GM12878 (cell line): ENCODE results near the gene PRDM1. TPM values are rescaled to one million over a fixed set of nuclear protein-coding genes. Genes with fewer than 3 reads are reported as not detected.

Experiments used
- ASH2L ChIP-seq: fragments of 300-600, 200-600 bp; sonication (generic); IDR thresholded peaks from 2 replicates; pipeline ENCODE4 v1.6.1; 2017; ENCODE audit warnings: low read depth, mild to moderate bottlenecking, borderline replicate concordance
- BACH1 ChIP-seq: fragments of 450-650 bp; IDR thresholded peaks from 2 replicates; pipeline ENCODE4 v1.6.1; 2017; ENCODE audit warnings: mild to moderate bottlenecking, borderline replicate concordance
- BCLAF1 ChIP-seq: fragments of 450-650 bp; IDR thresholded peaks from 2 replicates; pipeline ENCODE4 v1.6.1; 2017; ENCODE audit warnings: antibody characterized with exemption, mild to moderate bottlenecking, moderate library complexity
- BHLHE40 ChIP-seq, 2 experiments: fragments of 450-650 bp in 1 of 2; IDR thresholded peaks; 2 replicates each; pipeline ENCODE4 v1.6.1; 2011 to 2017; ENCODE audit warnings: low read depth in 2 of 2, borderline replicate concordance in 1 of 2, improper control_type of control experiment in 1 of 2, low read length in 1 of 2, mild to moderate bottlenecking in 1 of 2
- CREB1 ChIP-seq: IDR thresholded peaks from 2 replicates; pipeline ENCODE4 v1.6.1; 2012; ENCODE audit warnings: low read depth, mild to moderate bottlenecking, inconsistent platforms
- DPF2 ChIP-seq: fragments of 450-650 bp; IDR thresholded peaks from 2 replicates; pipeline ENCODE4 v1.6.1; 2017; ENCODE audit warnings: mild to moderate bottlenecking
- EED ChIP-seq: sonication (generic); IDR thresholded peaks from 2 replicates; pipeline ENCODE4 v1.6.1; 2016; ENCODE audit warnings: antibody characterized with exemption, low read depth
- HCFC1 ChIP-seq: fragments of 150-350 bp; IDR thresholded peaks from 2 replicates; pipeline ENCODE4 v1.6.1; 2014; ENCODE audit warnings: low read length
- MEF2B ChIP-seq: fragments of 450-650 bp; IDR thresholded peaks from 2 replicates; pipeline ENCODE4 v1.6.1; 2018; ENCODE audit warnings: mild to moderate bottlenecking, moderate library complexity; ENCODE audit not compliant: partially characterized antibody, poor library complexity, severe bottlenecking
- RB1 ChIP-seq: fragments of 450-650 bp; formaldehyde crosslinking; IDR thresholded peaks from 2 replicates; pipeline ENCODE4 v1.6.1; 2017; ENCODE audit warnings: mild to moderate bottlenecking, borderline replicate concordance
- RBBP5 ChIP-seq: fragments of 200-600 bp; sonication (generic); conservative IDR thresholded peaks from 2 replicates; pipeline ENCODE4 v1.6.1; 2016
- RELA ChIP-seq: fragments of 450-650 bp; IDR thresholded peaks from 2 replicates; pipeline ENCODE4 v1.8.0; 2014; ENCODE audit warnings: borderline replicate concordance; ENCODE audit not compliant: partially characterized antibody
- SIN3A ChIP-seq: IDR thresholded peaks from 2 replicates; pipeline ENCODE4 v1.6.1; 2012; ENCODE audit warnings: low read depth, low read length, improper control_type of control experiment
- SPI1 ChIP-seq: IDR thresholded peaks from 2 replicates; pipeline ENCODE4 v1.6.1; 2011; ENCODE audit warnings: low read depth, mild to moderate bottlenecking, low read length, moderate library complexity, borderline replicate concordance; ENCODE audit not compliant: insufficient read depth
- SREBF1 ChIP-seq: IDR thresholded peaks from 2 replicates; pipeline ENCODE4 v1.6.1; 2012; ENCODE audit warnings: mild to moderate bottlenecking, low read length
- TCF7 ChIP-seq: IDR thresholded peaks from 2 replicates; pipeline ENCODE4 v1.6.1; 2014; ENCODE audit warnings: antibody characterized with exemption, borderline replicate concordance
- ZBTB33 ChIP-seq: fragments of 450-650 bp; IDR thresholded peaks from 2 replicates; pipeline ENCODE4 v1.6.1; 2017; ENCODE audit warnings: mild to moderate bottlenecking
- polyA plus RNA-seq, 11 experiments: library from polyadenylated mRNA; depleted of rRNA in 4 of 11; unstranded in 6 of 11; stranded (reverse) in 5 of 11; fragments of >200 nt; fragmentation: Nextera tagmentation in 4 of 11; fragmentation: Illumina TruSeq in 1 of 11; extraction: Ambion mirVana in 4 of 11; extraction: Trizol in 1 of 11; gene quantifications; 1 replicate in 1 of 11; 2 replicates in 10 of 11; pipeline versions ENCODE4 v1.2.1 to v1.2.3, GENCODE V29; 2011 to 2016; ENCODE audit warnings: inconsistent platforms in 2 of 11, missing spikeins in 2 of 11, low read depth in 1 of 11
- total RNA-seq, 4 experiments: library from RNA; depleted of rRNA in 3 of 4; stranded (reverse); fragments of >200 nt in 3 of 4; fragmentation: Illumina TruSeq in 1 of 4; extraction: Trizol in 1 of 4; gene quantifications; 2 replicates each; pipeline versions ENCODE4 v1.2.1 to v1.2.3, GENCODE V29; 2013 to 2021
- TF ChIP-seq, protein P1 (sequence below): fragments of 450-650 bp; IDR thresholded peaks from 2 replicates; pipeline ENCODE4 v1.6.1; 2017; ENCODE audit warnings: mild to moderate bottlenecking, low read depth, inconsistent platforms; ENCODE audit not compliant: poor library complexity, severe bottlenecking
- TF ChIP-seq, protein P2 (sequence below): IDR thresholded peaks from 2 replicates; pipeline ENCODE4 v1.6.1; 2011; ENCODE audit warnings: low read depth, low read length, improper control_type of control experiment, borderline replicate concordance
- TF ChIP-seq, protein P3 (sequence below): fragments of 450-650 bp; IDR thresholded peaks from 2 replicates; pipeline ENCODE4 v1.6.1; 2016; ENCODE audit warnings: mild to moderate bottlenecking

Gene PRDM1
- total and polyA plus RNA-seq, 10 of the 15 experiments (the other 5 are each of a cell fraction or from before 2014, with no cell fraction given), result 1.9 to 15.8 (median 4.1) TPM

DNA sequence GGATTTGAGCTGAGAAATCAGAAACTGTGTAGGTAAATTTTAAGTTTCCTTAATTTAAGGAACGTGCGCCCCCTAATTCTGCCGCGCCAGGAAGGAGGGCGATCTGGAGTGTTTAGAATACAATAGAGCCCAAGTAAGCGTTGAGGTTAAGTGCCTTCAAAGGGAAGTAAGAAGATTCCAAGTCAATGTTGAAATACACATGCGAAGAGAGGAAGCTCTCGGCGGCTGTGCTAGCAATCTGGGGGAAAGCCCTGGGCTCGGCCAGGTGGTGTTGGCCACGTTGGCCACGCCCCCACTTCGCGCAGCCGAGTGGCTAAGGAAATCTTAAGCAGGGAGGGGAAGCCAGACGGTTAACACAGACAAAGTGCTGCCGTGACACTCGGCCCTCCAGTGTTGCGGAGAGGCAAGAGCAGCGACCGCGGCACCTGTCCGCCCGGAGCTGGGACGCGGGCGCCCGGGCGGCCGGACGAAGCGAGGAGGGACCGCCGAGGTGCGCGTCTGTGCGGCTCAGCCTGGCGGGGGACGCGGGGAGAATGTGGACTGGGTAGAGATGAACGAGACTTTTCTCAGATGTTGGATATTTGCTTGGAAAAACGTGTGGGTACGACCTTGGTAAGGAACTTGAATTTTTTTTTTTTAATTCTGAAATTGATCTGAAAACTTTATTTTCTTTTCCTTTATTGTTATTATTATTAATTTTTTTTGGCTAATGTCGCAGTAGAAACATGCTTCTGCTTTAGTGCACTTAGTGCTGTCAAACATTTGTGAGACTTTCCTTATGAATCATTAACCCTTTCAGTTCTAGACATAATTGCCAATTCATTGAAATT lies at the start of gene PRDM1 (continued):
- TF ChIP-seq EED (peak; percentile 57; the same call in 1 of the 2 replicates), MEF2B (no peak), ASH2L (no peak), BCLAF1 (no peak), SIN3A (no peak; the same call in 1 of the 2 replicates), ZBTB33 (no peak), BACH1 (peak; percentile 56; the same call in 1 of the 2 replicates), RBBP5 (no peak), TCF7 (no peak), BHLHE40 (IDR thresholded peaks at IDR 0.05; ENCODE audit: borderline replicate concordance in 1 of 2, low read depth in 2 of 2, low read length in 1 of 2) (peak in 1 of 2 experiments; percentile 54; a peak in 2 of 4 replicates), CREB1 (0 out of 2 replicates have a peak, but pooled peaks have one; percentile 17), DPF2 (0 out of 2 replicates have a peak, but pooled peaks have one; percentile 49), RB1 (peak; percentile 40; the same call in 1 of the 2 replicates), RELA (peak; percentile 25), SPI1 (peak; percentile 32; the same call in 1 of the 2 replicates), HCFC1 (no peak), SREBF1 (no peak)
- TF ChIP-seq, protein P1, sequence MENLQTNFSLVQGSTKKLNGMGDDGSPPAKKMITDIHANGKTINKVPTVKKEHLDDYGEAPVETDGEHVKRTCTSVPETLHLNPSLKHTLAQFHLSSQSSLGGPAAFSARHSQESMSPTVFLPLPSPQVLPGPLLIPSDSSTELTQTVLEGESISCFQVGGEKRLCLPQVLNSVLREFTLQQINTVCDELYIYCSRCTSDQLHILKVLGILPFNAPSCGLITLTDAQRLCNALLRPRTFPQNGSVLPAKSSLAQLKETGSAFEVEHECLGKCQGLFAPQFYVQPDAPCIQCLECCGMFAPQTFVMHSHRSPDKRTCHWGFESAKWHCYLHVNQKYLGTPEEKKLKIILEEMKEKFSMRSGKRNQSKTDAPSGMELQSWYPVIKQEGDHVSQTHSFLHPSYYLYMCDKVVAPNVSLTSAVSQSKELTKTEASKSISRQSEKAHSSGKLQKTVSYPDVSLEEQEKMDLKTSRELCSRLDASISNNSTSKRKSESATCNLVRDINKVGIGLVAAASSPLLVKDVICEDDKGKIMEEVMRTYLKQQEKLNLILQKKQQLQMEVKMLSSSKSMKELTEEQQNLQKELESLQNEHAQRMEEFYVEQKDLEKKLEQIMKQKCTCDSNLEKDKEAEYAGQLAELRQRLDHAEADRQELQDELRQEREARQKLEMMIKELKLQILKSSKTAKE, result no peak
- TF ChIP-seq, protein P2, sequence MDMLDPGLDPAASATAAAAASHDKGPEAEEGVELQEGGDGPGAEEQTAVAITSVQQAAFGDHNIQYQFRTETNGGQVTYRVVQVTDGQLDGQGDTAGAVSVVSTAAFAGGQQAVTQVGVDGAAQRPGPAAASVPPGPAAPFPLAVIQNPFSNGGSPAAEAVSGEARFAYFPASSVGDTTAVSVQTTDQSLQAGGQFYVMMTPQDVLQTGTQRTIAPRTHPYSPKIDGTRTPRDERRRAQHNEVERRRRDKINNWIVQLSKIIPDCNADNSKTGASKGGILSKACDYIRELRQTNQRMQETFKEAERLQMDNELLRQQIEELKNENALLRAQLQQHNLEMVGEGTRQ, result no peak
- TF ChIP-seq, protein P3, sequence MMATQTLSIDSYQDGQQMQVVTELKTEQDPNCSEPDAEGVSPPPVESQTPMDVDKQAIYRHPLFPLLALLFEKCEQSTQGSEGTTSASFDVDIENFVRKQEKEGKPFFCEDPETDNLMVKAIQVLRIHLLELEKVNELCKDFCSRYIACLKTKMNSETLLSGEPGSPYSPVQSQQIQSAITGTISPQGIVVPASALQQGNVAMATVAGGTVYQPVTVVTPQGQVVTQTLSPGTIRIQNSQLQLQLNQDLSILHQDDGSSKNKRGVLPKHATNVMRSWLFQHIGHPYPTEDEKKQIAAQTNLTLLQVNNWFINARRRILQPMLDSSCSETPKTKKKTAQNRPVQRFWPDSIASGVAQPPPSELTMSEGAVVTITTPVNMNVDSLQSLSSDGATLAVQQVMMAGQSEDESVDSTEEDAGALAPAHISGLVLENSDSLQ, result no peak
